CD4-positive, alpha-beta T cell treated with Interleukin-10 for 1 hour (primary cell): Measurements from ENCODE around the gene MAGEB6B.
"Not testable (repeated sequence)": the region's sequence is repeated elsewhere in the genome, so short reads cannot be mapped to it uniquely, and the experiment has no call there.

ENCODE experiments used
- DNase-seq: peaks from one replicate; pipeline ENCODE4 v3.0.0-alpha.2; 2020

Gene MAGEB6B, protein sequence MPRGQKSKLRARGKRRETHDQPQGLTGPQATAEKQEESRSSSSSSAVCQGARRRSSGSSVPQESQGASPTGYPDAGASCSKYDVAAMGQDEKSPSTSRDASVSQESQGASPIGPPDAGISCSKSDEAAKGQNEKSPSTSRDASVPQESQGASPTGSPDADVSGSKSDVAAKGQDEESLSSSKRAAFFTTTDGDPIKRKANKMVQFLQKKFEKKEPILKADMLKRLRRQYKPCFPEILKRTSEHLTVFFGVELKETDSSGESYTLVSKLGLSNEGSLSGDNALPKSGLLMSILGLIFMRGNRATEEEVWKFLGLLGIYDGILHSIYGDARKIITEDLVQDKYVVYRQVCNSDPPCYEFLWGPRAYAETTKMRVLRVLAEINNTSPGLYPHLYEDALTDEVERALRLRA

DNA sequence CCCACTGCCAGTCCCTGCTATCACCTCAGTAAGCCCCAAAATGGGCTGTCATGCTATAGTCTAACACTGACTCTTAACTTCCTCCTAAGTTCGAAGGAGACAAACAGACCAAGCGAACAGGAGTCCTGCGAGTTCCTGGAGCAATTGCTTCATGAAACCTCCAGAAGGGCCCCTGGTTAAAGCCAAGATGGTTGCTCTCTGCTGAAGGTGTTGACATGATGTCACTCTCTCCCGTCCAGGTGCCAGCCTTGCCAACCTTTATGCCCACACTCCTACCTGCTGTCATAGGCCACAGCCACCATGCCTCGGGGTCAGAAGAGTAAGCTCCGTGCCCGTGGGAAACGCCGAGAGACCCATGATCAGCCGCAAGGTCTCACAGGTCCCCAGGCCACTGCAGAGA is at the start of gene MAGEB6B:
Gene MAGEB6B, plus strand, starts transcription at position 301 of the 400 bp plus-strand sequence. Its CDS starts 0 bp downstream, at position 301.
- no peak for DNase-seq

GRCh38 chrX:26138274-26138673 is 22.1 kb upstream of the MAGEB6B start, which contains the start of gene MAGEB18:
TSS of gene MAGEB18 (plus strand) at chrX:26138343. CDS start at chrX:26138986, 643 bp downstream.
- DNase-seq: no peak

GRCh38 chrX:26146024-26146423 is 14.4 kb upstream of the MAGEB6B start:
- DNase-seq: no peak

DNA sequence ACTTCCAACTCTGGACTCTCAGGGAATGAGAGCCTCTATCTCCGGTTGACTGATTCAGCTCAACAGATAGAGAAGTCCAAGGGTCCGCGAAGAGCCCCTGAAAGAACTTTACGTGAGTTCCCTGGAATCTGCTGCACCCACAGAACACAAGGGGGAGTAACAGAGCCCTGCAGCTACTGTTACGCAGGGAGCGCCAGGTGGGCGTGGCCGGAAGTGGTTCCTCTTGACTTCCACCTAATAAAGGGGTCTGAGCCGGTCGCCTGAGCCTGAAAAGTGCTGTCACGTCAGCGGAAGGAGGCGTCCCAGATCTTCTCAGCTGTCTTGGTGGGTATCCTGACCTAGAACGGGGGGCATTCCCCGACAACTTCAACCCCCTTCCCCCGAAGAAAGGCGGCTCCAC is 31.8 kb downstream of the MAGEB6B start, which contains the start of gene MAGEB6:
Gene MAGEB6, plus strand, starts transcription at position 237 of the 400 bp plus-strand sequence. CDS start 1,407 bp downstream, outside the sequence.
- no peak for DNase-seq

- no peak for DNase-seq
These were observed 43.2 kb downstream of the MAGEB6B start for GRCh38 chrX:26203561-26203960.

- DNase-seq: not testable (repeated sequence)
These were observed 44.3 kb downstream of the MAGEB6B start for GRCh38 chrX:26204717-26205116.

- DNase-seq: no peak
These were observed 47.6 kb downstream of the MAGEB6B start for GRCh38 chrX:26208012-26208411.
